HG03571 (cell line): ENCODE results near the gene SMIM15.

Experiments used
- ATAC-seq: cut with Tn5 transposase; IDR thresholded peaks from one replicate; pipeline ENCODE4 v1.9.1; 2021; ENCODE audit not compliant: unreplicated experiment

The SMIM15 gene

DNA sequence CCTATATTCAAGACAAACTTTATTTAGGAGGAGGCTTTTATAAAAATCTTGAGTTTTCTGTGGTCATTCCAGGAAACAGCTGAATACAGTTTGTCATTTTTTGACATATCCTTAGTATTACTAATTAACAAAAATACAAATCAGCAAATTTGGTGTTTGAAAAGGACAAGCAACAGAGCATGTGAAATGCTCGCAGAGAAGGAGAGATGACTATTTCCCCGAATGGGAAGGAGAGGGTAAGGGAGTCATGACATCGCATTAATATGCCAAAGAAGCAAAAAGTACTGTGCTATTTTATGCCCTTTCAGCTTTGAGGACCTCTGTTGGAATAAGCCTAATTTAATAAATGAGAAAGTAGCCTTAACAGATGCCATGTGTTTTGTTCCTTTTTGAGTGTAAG lies 1.8 kb downstream of the SMIM15 start:
- no peak for ATAC-seq

DNA sequence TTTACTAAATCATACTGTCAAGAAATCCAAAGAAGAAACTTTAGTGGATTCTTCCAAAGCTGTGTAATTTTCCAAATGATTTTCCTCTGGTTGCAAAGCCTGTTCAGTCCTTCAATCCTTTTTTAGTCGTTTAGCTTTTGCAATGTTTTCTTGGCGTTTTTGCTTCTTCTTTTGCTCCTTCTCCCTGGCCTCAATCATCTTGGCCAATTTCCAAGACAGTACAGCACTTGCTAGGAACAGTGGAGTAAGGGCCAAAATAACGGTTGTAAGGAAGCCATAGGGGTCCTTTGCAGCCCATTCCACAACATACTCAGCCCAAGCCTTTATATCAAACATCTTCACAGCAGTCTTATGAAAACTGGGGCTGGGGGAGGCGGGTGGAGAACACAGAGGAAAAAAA lies 2.4 kb downstream of the SMIM15 start:
- no peak for ATAC-seq

DNA sequence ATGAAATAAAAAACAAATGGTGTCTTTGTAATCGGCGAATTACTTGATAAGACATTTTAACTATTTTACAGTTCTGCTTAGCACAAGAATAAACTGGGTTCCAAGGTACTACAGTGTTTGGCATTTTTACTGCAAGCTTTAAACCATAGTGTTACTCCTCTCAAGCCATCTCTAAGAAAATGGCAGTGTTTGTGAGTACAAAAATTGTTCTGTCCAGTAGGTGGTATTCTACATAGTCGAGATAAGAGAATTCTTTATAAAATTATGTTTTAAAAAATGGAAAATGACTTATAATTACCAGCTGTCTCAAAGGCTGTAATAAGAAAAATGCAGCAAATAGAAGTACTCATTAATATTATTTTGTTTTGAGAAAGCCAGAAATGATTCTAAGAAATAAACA lies 3.2 kb downstream of the SMIM15 start:
- no peak for ATAC-seq

DNA sequence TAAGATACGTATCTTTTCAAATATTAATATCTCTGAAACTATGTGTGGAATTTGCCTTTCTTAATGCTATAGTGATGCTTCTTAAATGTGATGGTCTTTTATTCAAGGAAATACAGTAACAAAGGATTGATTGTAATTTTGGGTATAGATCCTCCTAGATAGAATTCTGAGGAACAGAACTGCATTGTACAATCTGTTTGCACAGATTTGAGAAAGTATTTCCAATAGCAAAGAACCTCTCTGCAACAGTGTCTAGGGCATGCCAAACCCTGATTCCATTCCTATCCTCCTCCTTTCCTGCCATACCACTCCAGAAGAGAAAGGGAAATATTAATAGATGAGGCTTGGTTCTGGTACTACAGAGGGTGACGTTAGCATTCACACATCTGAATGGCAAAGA lies 10.4 kb downstream of the SMIM15 start:
- ATAC-seq = no peak

DNA sequence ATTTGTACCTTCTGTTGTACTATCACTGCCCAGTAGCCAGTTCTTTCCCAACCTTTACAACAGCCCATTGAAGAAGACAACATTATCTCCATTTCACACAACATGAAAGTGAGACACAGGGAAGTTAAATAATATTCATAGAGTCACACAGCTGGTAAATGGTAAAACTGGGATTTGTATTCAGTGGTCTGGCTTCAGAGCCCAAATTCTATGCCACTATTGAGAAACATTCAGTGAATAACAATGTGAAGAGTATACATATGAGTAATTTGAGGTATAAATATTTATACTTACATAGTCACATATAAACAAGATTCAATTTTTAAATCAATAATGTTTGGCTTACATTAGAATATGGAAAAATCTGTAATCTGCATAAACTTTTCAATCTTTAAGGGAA lies 13.8 kb downstream of the SMIM15 start:
- ATAC-seq = no peak

DNA sequence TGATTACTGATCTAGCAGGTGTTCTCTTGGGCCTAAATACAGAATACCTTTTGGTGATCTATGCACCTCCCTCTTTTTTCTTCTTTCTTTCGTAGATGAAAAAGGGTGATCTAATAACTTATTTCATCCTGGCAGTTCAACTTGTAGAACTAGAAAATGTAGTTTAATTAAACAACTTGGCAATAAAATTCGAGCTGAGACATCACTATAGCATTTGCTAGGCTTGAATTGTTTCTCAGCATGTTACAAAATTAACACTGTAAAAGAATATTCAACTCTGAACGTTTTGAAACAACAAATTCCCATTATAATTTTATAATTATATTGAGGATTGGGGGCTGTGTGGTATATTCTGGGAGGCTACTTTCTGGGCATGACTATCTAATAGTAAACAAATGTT lies 19.5 kb downstream of the SMIM15 start:
- no peak for ATAC-seq

DNA sequence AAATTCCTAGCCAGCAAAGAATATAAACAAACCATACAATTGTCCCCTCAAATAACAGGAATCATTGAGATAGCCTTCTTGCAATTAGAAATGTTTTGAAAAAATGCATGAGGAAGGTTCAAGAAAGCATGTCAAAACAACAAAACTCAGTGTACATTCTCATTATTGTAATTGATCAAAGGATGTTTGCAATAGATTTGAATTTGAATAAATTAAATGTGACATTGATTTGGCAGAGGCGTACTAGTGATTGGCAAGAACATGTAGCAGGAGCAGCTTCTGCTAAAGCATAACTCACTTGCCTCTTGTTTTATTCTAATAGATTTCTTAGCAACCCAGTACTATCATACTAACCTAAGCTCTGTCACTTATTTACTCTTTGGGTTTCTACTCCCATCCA lies 19.9 kb downstream of the SMIM15 start:
- ATAC-seq = no peak

DNA sequence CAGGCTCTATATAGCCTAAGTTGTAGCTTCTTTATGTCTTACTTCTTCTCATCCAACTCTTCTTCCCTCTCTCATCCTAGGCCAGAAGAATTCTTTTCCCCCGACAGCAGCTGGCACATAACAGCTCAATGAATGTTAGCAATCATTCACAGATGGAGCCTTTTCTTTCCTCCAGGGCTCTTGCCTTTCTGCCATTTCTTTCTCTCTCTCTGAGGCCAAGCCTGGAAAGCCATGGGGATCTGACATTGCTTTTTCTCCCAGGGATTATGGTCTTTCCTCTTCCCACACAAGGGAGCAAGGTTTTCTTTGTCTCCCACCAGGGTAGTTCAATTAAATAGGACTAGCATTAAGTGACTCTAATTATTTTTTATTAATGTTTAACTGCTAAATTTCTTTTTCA lies 20.5 kb downstream of the SMIM15 start:
- no peak for ATAC-seq

DNA sequence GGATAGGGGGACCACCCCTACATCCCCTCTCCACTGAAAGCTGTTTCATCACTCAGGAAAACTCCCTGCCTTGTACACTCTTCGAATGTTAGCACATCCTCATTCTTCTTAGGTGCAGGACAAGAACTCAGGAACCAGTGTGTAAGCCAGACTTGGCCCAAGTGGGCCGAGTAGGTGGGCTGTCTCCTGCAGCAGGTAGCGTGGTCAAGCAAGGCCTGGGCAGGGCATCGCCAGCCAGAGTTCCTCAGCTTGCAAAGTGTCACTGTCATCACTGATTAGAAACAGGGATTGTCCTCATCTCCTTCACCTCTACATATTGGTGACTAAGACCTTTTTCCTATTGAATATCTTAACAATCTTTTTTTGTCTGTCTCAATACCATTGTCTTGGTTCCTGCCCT lies 22.3 kb downstream of the SMIM15 start:
- no peak for ATAC-seq

DNA sequence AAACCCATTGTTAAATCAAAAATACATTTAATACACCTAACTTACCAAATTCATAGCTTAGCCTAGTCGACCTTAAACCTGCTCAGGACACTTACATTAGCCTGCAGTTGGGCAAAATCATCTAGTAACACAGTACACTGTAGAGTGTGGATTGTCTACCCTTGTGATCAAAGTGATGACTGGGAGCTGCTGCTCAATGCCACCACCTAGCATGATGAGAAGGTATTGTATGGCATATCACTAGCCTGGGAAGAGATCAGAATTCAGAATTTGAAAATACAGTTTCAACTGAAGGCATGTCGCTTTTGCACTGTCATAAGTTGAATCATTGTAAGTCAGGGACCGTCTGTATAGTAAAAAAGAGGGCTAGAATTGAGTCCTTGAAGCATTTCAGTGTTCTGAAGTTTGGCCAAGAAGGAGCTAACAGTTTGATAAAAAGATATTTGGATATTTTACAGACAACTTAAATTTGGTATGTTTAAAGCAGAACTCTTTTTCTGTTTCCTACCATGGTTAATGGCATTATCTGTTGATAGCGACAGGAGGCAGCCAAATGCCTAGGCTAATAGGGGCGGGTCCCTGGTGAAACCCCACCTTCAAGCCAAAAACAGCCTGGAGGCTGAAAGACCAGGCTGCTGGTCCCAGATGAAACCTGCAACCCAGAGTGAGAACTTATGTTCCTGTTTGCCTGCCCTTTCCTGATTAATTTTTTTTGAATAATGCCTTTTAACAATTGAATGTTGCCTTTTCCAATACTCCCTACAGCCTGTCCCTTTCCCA lies 23.0 kb downstream of the SMIM15 start:
- no peak for ATAC-seq

DNA sequence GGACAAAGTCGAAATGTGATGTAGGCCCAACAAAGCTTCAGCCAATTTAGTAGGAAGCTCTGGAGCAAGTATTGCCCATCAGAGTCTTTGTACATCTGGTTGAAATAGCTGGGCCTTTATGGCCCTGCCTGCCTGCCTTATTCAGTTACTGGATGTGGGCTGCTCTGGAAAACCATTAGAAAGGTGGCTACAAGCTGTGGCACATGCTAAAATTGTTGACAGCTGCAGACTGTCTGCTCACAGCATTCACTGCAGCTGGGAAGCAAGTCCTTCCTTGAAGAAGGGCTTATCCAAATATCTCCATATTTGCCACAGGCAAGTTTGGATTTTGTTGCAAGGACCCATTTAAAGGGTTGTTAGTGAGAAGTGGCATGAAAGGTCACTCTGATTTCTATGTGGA lies 24.4 kb downstream of the SMIM15 start:
- ATAC-seq = no peak

DNA sequence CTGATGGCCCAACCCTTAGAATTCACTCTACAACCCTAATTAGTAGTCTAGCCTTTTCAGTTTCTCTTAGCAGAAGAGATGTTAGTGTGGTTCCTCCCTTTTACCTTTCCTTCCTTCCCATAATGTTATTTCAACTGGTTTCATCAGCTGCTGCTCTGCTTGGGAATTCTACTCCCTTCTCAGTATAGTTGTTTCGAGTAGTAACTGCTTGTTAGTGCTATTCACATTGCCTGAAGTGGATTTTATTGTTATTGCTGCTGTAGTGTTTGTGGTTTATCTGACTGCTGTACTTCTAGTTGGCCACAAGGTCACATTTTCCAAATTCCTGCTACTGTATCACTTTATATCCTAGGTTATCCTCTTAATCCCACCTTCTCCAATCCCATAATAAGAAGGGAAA lies 29.7 kb downstream of the SMIM15 start:
- no peak for ATAC-seq

DNA sequence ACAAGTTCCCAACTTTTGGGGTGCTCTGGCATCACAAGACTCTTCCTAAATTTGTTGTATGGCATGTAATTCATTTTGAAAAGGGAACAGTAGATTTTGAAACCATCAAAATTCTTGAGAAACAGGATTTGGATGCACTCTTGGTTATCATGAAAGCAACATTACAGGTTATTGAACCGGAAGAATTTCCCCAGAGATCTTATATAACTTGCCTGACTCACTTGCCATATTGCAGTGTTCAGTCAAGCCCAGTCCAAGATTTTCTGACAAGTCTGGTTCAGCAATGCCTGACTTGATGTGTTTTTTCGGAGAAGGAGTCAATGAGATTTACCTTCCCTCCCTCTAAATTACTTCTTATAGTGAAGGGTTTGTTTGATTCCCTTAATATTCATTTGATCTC lies 32.0 kb downstream of the SMIM15 start:
- ATAC-seq = no peak

DNA sequence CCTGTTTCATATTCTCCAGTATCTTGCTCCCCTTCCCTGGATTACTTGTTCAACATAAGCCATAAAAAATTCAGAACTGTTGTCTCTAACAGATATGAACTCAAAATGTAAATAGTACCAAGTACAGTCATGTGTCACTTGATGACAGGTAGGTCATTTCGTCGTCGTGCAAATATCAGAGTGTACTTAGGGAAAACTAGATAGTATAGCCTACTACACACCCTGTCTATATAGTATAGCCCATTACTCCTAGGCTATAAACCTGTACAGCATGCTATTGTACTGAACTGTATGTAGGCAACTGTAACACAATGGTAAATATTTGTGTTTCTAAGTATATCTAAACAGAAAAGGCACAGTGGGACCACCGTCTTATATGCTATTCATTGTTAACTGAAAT lies 39.1 kb downstream of the SMIM15 start:
- ATAC-seq = no peak

DNA sequence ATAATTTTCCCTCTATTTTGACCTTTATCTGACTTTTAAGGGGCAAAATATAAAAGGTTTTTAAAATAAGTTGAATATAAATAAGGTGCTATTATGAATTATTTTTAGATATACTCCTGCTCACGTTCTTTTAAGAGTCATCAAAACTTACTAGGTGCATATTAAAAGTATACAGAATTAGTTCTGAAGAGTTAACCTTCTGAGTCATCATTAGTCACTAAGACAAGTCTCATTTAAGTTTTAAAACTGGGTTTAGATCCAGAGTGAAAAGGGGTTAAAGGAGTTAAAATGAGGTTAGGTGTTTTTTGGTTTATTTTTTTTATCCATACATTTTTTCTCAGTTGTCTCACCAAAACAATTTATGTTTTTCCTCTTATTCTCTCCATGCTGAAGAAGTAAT lies 41.7 kb downstream of the SMIM15 start:
- no peak for ATAC-seq

DNA sequence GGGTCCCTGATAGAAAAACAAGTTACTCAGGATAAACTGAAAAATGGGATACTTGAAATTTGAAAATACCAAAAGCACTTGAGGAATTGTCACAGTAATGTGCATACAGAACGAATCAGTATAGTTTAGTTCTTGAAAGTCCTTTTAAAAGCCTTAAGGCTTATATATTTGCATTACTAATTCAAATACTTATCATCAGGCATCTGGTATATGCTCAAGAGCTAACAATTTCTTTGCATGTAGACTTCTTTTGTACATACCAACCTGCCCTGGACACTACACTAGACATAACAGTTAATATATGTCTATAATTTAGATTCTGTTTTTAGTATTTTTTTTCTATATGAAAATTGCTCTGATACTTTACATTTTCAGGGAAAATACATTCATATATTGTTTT lies 43.2 kb downstream of the SMIM15 start:
- ATAC-seq = no peak

DNA sequence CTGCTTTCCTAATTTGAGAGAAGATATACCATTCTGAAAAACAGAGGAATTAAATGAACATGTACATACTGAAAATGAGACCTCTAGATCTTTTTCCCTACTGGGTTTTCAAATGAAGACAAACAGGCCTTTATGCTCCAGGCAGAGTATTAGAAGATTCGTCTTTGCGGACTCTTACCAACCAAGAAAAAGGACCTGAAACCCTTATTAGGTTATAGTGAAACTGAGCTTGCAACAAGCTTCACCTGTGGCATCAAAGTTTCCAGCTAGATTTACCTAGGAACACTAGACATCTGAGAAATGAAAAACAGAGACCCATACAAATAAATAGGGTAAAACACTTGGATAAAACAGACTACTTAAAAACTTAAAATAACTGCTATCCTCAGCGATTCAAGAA lies 46.3 kb downstream of the SMIM15 start:
- ATAC-seq = no peak

DNA sequence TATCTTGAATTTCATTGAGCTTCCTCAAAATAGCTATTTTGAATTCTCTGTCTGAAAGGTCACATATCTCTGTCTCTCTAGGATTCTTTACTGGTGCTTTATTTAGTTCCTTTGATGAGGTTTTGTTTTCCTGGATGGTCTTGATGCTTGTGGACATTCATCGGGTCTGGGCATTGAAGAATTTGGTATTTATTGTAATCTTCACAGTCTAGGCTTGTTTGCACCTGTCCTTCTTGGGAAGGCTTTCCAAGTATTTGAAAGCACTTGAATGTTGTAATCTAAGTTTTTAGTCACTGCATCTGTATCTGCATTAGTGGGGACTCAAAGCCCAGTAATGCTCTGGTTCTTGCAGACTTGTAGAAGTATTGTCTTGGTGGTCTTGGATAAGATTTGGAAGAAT lies 47.8 kb downstream of the SMIM15 start:
- no peak for ATAC-seq
